ENCODE data around the gene TFAP2A.

- TF ChIP-seq CTCF (IDR thresholded peaks at IDR 0.05) (no peak), POLR2A (IDR thresholded peaks at IDR 0.05) (no peak)
Observed at GRCh38 chr6:10391799-10392198, 23.1 kb downstream of the TFAP2A start.

Data from adrenal gland (tissue), 5 donors.